Measurements from ENCODE around the gene KHK.

DNA sequence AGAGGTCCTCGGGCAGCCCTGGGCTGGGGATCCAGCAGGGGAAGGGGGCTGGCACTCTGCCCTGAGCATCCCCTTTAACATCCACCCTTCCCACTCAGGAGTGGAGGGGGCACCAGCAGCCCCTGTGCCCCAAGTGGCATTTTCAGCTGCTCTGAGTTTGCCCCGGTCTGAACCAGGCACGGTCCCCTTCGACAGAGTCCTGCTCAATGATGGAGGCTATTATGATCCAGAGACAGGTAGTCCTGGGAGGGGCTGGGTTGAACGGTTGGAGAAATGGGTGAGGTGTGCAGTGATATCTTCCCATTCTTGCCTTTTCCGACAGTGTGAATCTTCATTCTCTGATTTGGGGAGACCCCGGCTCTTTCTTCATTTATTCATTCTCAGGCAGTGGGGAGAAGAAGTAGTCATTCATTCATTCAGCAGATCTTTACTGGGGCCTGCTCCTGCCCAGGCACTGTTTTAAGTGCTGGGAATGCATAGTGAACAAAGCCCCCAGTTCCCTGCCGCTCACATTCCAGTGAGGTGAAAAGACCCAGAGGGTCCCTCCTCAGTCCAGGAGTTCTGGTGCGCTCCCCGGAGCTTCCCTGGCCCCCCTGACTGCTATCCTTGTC, 1.4 kb upstream of the KHK start:
- TF ChIP-seq, protein P1, sequence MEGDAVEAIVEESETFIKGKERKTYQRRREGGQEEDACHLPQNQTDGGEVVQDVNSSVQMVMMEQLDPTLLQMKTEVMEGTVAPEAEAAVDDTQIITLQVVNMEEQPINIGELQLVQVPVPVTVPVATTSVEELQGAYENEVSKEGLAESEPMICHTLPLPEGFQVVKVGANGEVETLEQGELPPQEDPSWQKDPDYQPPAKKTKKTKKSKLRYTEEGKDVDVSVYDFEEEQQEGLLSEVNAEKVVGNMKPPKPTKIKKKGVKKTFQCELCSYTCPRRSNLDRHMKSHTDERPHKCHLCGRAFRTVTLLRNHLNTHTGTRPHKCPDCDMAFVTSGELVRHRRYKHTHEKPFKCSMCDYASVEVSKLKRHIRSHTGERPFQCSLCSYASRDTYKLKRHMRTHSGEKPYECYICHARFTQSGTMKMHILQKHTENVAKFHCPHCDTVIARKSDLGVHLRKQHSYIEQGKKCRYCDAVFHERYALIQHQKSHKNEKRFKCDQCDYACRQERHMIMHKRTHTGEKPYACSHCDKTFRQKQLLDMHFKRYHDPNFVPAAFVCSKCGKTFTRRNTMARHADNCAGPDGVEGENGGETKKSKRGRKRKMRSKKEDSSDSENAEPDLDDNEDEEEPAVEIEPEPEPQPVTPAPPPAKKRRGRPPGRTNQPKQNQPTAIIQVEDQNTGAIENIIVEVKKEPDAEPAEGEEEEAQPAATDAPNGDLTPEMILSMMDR (IDR thresholded peaks at IDR 0.05): no peak
- no peak for TF ChIP-seq EZH2 (IDR thresholded peaks at IDR 0.05)
- no peak for TF ChIP-seq EZH2phosphoT487 (IDR thresholded peaks at IDR 0.05)
